Head of caudate nucleus (tissue), 42 donors: ENCODE data around the gene POLR3B.
"Not testable (repeated sequence)": the region's sequence is repeated elsewhere in the genome, so short reads cannot be mapped to it uniquely, and the experiment has no call there.

ENCODE experiments used
- DNase-seq, 42 donors: peaks; one replicate each; pipeline versions ENCODE4 v3.0.0 to v3.0.0-alpha.2; 2020 to 2021; ENCODE audit warnings: mixed read lengths in 7 of 42
- intact Hi-C: fragments of 100-400 bp; cut with DNase I; formaldehyde crosslinking; loops from one replicate; pipeline ENCODE4 v1.15.0; 2022

Gene POLR3B

GRCh38 chr12:106341086-106341877 is 16.3 kb upstream of the POLR3B start:
- DNase-seq = no peak
- intact Hi-C loops = no loop called here

GRCh38 chr12:106342397-106343213 is 14.9 kb upstream of the POLR3B start:
- peak in 5 of 42 donors; percentile 20 to 50 (median 30) for DNase-seq
- intact Hi-C loops = no loop called here

- DNase-seq = no peak
- intact Hi-C loops = no loop called here
These were observed 14.4 kb upstream of the POLR3B start for GRCh38 chr12:106343214-106343528.

GRCh38 chr12:106344131-106344530 is 13.4 kb upstream of the POLR3B start:
- intact Hi-C loops = no loop called here
- DNase-seq = no peak

GRCh38 chr12:106345746-106346145 is 11.8 kb upstream of the POLR3B start:
- intact Hi-C loops = no loop called here
- peak in 32 of 42 donors; percentile 15 to 73 (median 40) for DNase-seq

GRCh38 chr12:106348411-106348810 is 9.1 kb upstream of the POLR3B start:
- intact Hi-C loops = no loop called here

GRCh38 chr12:106353175-106353574 is 4.4 kb upstream of the POLR3B start:
- no peak for DNase-seq
- intact Hi-C loops = no loop called here

More at GRCh38 chr12:106348411-106348810, 9.1 kb upstream of the POLR3B start:
- no peak for DNase-seq

- peak in 3 of 42 donors; percentile 9 to 40 (median 27) for DNase-seq
- intact Hi-C loops = loop anchor here (5.0 kb wide), 2 partner anchors 111 to 131 kb away; partner anchors contain the start of gene CKAP4
These were observed 1.1 kb downstream of the POLR3B start for GRCh38 chr12:106358396-106359241.

- DNase-seq = no peak
- intact Hi-C loops = loop anchor here (5.0 kb wide), 2 partner anchors 113 to 133 kb away; partner anchors contain the start of gene CKAP4
These were observed 2.3 kb downstream of the POLR3B start for GRCh38 chr12:106359646-106360399.

GRCh38 chr12:106360400-106360994 is 2.9 kb downstream of the POLR3B start:
- intact Hi-C loops = no loop called here
- no peak for DNase-seq

- no peak for DNase-seq
- intact Hi-C loops = no loop called here
These were observed 5.4 kb downstream of the POLR3B start for GRCh38 chr12:106362971-106363370.

GRCh38 chr12:106364261-106364660 is 6.7 kb downstream of the POLR3B start:
- DNase-seq = no peak
- intact Hi-C loops = no loop called here

GRCh38 chr12:106369624-106370346 is 12.2 kb downstream of the POLR3B start:
- DNase-seq = no peak
- intact Hi-C loops = no loop called here

- intact Hi-C loops = no loop called here
- DNase-seq = no peak
These were observed 21.2 kb downstream of the POLR3B start for GRCh38 chr12:106378788-106379187.

GRCh38 chr12:106380954-106381353 is 23.4 kb downstream of the POLR3B start:
- no peak for DNase-seq
- intact Hi-C loops = no loop called here

- intact Hi-C loops, DNase-seq: not testable (repeated sequence)
These were observed 24.3 kb downstream of the POLR3B start for GRCh38 chr12:106381866-106382265.

GRCh38 chr12:106386813-106387535 is 29.4 kb downstream of the POLR3B start:
- no peak for DNase-seq
- intact Hi-C loops = loop anchor here (5.0 kb wide), 1 partner anchor 530 kb away; no protein-coding TSS in a partner anchor
